DOHH2 (cell line): ENCODE results near the gene TRPV4.

Source experiments
- H3F3A ChIP-seq: fragments of 200-600 bp; sonication (generic), shearing (Covaris generic); 2 replicates; pipeline ENCODE4 v1.6.0; 2016; ENCODE audit warnings: antibody characterized with exemption, mild to moderate bottlenecking; ENCODE audit not compliant: control insufficient read depth, insufficient read depth
- H3K27ac ChIP-seq: fragments of 200-600 bp; sonication (generic); 2 replicates; pipeline ENCODE4 v1.5.1; 2014; ENCODE audit warnings: low read depth, mild to moderate bottlenecking, low read length, moderate library complexity
- H3K27me3 ChIP-seq: fragments of 200-600 bp; sonication (generic); 2 replicates; pipeline ENCODE4 v1.6.1; 2014; ENCODE audit warnings: mild to moderate bottlenecking, low read length, mixed read lengths; ENCODE audit not compliant: control insufficient read depth
- H3K36me3 ChIP-seq: fragments of 200-600 bp; sonication (generic); 2 replicates; pipeline ENCODE4 v1.6.1; 2014; ENCODE audit warnings: mild to moderate bottlenecking, low read length, moderate library complexity, mixed read lengths; ENCODE audit not compliant: control insufficient read depth
- H3K4me1 ChIP-seq: fragments of 200-600 bp; sonication (generic); 2 replicates; pipeline ENCODE4 v1.6.1; 2014; ENCODE audit warnings: mild to moderate bottlenecking, low read length, mixed read lengths; ENCODE audit not compliant: control insufficient read depth
- H3K4me2 ChIP-seq: fragments of 200-600 bp; sonication (generic); 2 replicates; pipeline ENCODE4 v1.6.0; 2014; ENCODE audit warnings: mild to moderate bottlenecking, low read length, moderate library complexity
- H3K4me3 ChIP-seq: fragments of 200-600 bp; sonication (generic); 2 replicates; pipeline ENCODE4 v1.5.1; 2014; ENCODE audit warnings: mild to moderate bottlenecking, low read length, mixed read lengths
- H3K79me2 ChIP-seq: fragments of 200-600 bp; sonication (generic); 2 replicates; pipeline ENCODE4 v1.6.1; 2014; ENCODE audit warnings: mild to moderate bottlenecking, low read length, mixed read lengths; ENCODE audit not compliant: control insufficient read depth
- H3K9me2 ChIP-seq: fragments of 200-600 bp; sonication (generic); replicated peaks from 2 replicates; pipeline ENCODE4 v1.6.1; 2014; ENCODE audit warnings: mild to moderate bottlenecking, low read length, mixed read lengths; ENCODE audit not compliant: control insufficient read depth
- H3K9me3 ChIP-seq: fragments of 200-600 bp; sonication (generic); 2 replicates; pipeline ENCODE4 v1.6.1; 2014; ENCODE audit warnings: antibody characterized with exemption, low read length, mixed read lengths; ENCODE audit not compliant: control insufficient read depth, insufficient read depth
- H4K20me1 ChIP-seq: fragments of 200-600 bp; sonication (generic); 2 replicates; pipeline ENCODE4 v1.6.0; 2014; ENCODE audit warnings: low read depth, mild to moderate bottlenecking, antibody characterized with exemption, low read length, moderate library complexity; ENCODE audit not compliant: control insufficient read depth, insufficient read depth
- CTCF ChIP-seq: fragments of 200-600 bp; sonication (generic); IDR thresholded peaks from one replicate; pipeline ENCODE4 v1.5.1; 2014; ENCODE audit warnings: antibody characterized with exemption, mild to moderate bottlenecking, low read depth, low read length; ENCODE audit not compliant: poor library complexity, severe bottlenecking
- EZH2phosphoT487 ChIP-seq: fragments of 200-600 bp; sonication (generic); IDR thresholded peaks from 2 replicates; pipeline ENCODE4 v1.6.1; 2017; ENCODE audit warnings: borderline replicate concordance, mild to moderate bottlenecking, antibody characterized with exemption, low read length, moderate library complexity, mixed read lengths

The TRPV4 gene

GRCh38 chr12:109828754-109829511 lies 4.3 kb downstream of the TRPV4 start:
- Histone ChIP-seq H3K27ac (no peak overlapping the region), H3K36me3 (no peaks in the 10 kb centered on the region), H3F3A (no peaks in the 10 kb centered on the region), H3K4me1 (no peaks in the 10 kb centered on the region), H3K27me3 (peaks cover 9% of the 10 kb centered on the region), H3K9me2 (no peaks in the 10 kb centered on the region), H4K20me1 (no peaks in the 10 kb centered on the region), H3K9me3 (no peaks in the 10 kb centered on the region), H3K4me2 (no peak overlapping the region), H3K4me3 (no peak overlapping the region), H3K79me2 (no peaks in the 10 kb centered on the region)
- no peak for TF ChIP-seq EZH2phosphoT487
- no peak for TF ChIP-seq CTCF

GRCh38 chr12:109827566-109828550 lies 5.3 kb downstream of the TRPV4 start:
- Histone ChIP-seq H4K20me1 (no peaks in the 10 kb centered on the region), H3K79me2 (no peaks in the 10 kb centered on the region), H3K4me1 (no peaks in the 10 kb centered on the region), H3K27ac (no peak overlapping the region), H3K9me2 (no peaks in the 10 kb centered on the region), H3F3A (no peaks in the 10 kb centered on the region), H3K4me2 (no peak overlapping the region), H3K9me3 (no peaks in the 10 kb centered on the region), H3K27me3 (peaks cover 9% of the 10 kb centered on the region), H3K4me3 (no peak overlapping the region), H3K36me3 (no peaks in the 10 kb centered on the region)
- TF ChIP-seq CTCF (no peak), EZH2phosphoT487 (no peak)

- no peaks in the 10 kb centered on the region for H3K4me1 ChIP-seq
- H3K27ac ChIP-seq = no peak overlapping the region
- peaks cover 9% of the 10 kb centered on the region for H3K27me3 ChIP-seq
- no peaks in the 10 kb centered on the region for H3F3A ChIP-seq
- H4K20me1 ChIP-seq = no peaks in the 10 kb centered on the region
- no peaks in the 10 kb centered on the region for H3K79me2 ChIP-seq
- no peak for TF ChIP-seq CTCF
- TF ChIP-seq EZH2phosphoT487 = no peak
- no peaks in the 10 kb centered on the region for H3K36me3 ChIP-seq
- H3K4me3 ChIP-seq = no peak overlapping the region
- no peaks in the 10 kb centered on the region for H3K9me2 ChIP-seq
- no peaks in the 10 kb centered on the region for H3K9me3 ChIP-seq
- H3K4me2 ChIP-seq = no peak overlapping the region
Measured at GRCh38 chr12:109827080-109827479, 6.1 kb downstream of the TRPV4 start.
